HG03064 (cell line): ENCODE measurements around the gene ZNF747.
"Not testable (repeated sequence)": the region's sequence is repeated elsewhere in the genome, so short reads cannot be mapped to it uniquely, and the experiment has no call there.

Experiments used
- ATAC-seq: cut with Tn5 transposase; IDR thresholded peaks from one replicate; pipeline ENCODE4 v1.9.1; 2021; ENCODE audit warnings: low read depth; ENCODE audit not compliant: unreplicated experiment

ZNF747 gene

DNA sequence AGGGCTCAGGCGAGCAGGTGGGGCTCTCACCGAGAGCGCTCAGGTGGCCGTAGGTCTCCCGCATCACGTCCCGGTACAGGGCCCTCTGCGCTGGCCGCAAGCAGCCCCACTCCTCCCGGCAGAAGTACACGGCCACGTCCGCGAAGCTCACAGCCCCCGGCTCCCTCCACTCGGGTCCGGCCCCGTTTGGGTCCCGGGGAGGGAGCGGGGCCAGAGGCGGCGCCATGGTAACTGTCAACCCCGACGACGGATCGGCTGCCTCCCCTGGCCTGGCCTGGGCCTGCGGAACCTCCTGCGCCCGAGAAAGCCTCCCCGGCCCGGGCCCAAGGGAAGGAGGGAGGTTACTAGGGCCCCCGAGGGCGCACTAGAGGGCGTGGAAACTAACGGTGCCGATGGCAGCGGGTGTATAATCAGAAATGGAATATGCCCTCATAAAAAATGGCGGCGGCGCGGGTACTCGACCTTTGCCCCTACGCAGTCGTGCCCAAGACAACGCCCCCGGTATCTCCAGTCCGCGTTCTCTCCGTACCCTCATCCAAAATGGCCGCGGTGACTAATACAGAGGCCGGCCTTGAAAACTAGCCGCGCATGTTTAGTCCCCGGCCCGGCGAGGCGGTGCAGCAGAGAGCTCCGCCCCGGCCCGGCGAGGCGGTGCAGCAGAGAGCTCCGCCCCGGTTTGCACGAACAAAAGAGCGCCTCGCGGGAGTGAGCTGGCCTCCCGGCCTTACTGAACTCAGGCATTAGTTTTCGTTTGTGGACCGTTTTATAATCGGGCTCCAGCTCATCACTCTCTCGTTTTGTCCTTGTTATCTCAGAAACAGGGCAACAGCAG is 23.5 kb upstream of the ZNF747 start, which contains the start of gene ZNF764:
Gene ZNF764, minus strand, starts transcription at position 418 of the 832 bp plus-strand sequence. Its CDS starts 192 bp downstream, at position 226.
- ATAC-seq = peak; percentile 81

- peak; percentile 6 for ATAC-seq
Observed at GRCh38 chr16:30557707-30557956, 23.0 kb upstream of the ZNF747 start.

DNA sequence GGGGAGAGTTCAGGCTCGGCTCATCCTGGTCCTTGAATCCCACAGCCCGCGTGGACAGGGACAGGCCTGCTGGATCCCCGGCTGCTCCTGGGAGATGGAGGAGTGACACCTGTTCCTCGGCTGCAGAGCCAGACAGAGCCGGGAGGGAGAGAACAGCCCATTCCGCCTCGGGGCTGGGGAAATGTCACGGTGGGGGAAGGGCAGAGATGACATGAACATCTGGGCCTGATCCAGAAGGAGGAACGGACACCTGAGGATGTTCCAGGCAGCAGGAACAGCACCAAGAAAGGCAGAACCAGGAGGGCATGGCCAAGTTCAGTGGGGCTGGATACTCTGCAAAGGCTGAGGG is 21.4 kb upstream of the ZNF747 start:
- ATAC-seq = no peak

DNA sequence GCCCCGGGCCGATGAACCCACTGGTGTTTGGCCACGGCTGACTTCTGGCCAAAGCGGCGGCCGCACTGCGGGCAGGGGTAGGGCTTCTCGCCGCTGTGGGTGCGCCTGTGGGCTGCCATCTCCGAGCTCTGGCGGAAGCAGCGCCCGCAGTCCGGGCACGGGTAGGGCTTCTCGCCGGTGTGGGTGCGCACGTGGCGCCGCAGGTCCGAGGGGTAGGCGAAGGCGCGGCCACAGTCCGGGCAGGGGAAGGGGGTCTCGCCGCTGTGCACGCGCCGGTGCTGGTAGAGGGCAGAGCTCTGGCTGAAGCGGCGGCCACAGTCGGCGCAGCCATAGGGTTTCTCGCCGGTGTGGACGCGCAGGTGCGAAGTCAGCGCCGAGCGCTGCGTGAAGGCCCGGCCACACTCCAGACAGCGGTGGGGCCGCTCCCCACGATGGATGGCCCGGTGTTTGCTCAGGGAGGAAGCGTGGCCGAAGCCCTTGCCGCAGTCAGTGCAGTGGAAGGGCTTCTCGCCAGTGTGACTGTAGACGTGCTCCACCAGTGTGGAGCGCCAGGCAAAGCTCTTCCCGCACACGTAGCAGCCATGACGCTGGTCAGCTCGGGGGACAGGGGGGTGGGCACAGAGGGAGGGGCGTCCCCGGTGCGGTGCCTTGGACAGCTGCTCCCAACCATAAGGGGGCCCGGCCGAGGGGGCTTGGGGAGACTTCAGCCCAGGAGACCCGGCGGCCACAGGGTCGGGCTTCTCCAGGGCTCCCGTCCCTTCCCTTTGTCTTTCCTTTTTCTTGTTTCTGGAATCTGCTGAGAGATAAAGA is 20.9 kb upstream of the ZNF747 start:
- no peak for ATAC-seq

DNA sequence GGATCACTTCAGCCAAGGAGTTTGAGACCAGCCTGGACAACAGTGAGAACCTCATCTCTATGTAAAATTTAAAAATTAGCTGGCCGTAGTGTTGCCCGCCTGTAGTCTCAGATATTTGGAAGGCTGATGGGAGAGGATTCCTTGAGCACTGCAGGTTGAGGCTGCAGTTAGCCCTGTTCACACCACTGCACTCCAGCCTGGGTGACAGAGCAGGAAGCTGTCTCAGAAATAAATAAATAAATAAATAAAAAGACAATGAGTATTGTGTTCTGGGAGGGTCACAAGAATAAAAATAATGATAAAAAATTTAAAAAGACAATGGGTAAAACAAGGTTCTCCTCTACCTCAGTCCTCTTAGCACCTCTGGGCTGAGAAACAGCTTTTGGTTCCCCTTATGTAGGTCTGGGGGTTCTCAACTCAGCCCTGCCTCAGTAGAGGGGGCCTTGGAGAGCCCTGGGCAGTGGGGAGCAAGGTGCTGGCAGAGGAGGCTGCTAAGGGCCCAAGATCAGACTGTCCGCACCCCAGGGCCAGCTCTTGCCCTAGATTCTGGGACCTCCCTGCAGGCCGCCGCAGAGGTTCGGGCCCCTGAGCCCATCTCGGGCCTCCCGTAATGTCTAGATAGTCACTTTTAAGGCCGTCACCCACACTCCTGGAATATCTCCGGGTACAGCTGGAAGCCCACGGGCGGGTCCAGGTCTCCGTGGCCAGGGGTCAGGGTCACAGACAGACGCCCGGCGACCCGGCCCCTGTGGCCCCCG is 20.1 kb upstream of the ZNF747 start:
- ATAC-seq = no peak

- ATAC-seq = no peak
Observed at GRCh38 chr16:30553393-30553899, 18.8 kb upstream of the ZNF747 start.

DNA sequence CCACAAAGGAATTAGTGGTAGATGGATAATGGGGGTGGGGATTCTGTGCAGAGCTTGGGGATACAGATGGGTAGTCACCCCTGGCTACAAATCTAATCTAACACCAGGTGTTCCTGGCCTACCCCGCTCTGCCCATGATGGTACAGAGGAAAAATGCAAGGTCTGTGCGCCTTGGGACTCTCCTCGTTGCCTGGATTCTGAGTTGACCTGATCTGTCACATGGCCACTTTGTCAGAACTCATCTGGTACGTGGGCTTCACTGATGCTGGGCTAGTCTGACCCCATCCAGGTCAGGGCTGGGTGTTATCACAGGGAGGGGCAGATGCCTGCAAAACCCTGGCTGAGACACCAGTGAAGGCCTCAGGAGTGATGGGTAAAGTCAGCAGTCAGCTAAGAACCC is 18.3 kb upstream of the ZNF747 start:
- no peak for ATAC-seq

GRCh38 chr16:30551781-30552180 is 17.1 kb upstream of the ZNF747 start:
- ATAC-seq = no peak

- no peak for ATAC-seq
Observed at GRCh38 chr16:30548416-30549253, 14.0 kb upstream of the ZNF747 start.

GRCh38 chr16:30546115-30546514 is 11.5 kb upstream of the ZNF747 start:
- no peak for ATAC-seq

DNA sequence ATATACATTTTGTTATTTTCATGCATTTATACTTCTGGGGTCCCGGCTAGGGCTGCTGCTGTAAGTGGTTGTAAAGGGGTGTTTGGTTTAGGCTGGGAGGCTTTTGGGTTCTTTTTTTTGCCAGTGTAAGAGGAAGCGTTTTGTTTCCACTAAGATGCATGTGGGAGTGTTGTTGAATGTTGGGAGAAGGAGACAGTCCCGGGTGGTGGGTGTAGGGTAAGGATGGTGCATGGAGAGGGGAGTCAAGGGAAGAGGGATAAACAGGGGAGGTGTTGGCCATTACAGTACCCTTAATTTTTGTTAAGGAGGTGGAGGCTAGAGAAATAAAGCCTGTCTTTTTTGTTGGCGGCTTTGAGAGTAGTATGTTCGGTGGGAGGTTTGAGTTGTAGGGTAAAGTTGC is 8.4 kb upstream of the ZNF747 start:
- no peak for ATAC-seq

- ATAC-seq = no peak
Observed at GRCh38 chr16:30541502-30542329, 7.1 kb upstream of the ZNF747 start.

DNA sequence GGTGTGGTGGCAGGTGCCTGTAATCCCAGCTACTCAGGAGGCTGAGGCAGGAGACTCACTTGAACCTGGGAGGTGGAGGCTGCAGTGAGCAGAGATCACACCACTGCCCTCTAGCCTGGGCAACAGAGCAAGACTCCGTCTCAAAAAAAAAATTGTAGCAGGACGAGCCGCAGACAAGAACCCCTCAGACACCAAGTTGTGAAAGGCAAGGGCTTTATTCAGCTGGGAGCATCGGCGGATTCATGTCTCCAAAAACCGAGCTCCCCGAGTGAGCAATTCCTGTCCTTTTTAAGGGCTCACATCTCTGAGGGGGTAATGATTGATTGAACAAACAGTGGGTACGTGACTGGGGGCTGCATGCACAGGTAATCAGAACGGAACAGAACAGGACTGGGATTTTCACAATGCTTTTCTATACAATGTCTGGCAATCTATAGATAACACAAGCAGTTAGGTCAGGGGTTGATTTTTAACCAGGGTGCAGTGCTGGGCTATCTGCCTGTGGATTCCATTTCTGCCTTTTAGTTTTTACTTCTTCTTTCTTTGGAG is 6.3 kb upstream of the ZNF747 start:
- ATAC-seq = not testable (repeated sequence)

GRCh38 chr16:30539986-30540526 is 5.4 kb upstream of the ZNF747 start:
- ATAC-seq = not testable (repeated sequence)

DNA sequence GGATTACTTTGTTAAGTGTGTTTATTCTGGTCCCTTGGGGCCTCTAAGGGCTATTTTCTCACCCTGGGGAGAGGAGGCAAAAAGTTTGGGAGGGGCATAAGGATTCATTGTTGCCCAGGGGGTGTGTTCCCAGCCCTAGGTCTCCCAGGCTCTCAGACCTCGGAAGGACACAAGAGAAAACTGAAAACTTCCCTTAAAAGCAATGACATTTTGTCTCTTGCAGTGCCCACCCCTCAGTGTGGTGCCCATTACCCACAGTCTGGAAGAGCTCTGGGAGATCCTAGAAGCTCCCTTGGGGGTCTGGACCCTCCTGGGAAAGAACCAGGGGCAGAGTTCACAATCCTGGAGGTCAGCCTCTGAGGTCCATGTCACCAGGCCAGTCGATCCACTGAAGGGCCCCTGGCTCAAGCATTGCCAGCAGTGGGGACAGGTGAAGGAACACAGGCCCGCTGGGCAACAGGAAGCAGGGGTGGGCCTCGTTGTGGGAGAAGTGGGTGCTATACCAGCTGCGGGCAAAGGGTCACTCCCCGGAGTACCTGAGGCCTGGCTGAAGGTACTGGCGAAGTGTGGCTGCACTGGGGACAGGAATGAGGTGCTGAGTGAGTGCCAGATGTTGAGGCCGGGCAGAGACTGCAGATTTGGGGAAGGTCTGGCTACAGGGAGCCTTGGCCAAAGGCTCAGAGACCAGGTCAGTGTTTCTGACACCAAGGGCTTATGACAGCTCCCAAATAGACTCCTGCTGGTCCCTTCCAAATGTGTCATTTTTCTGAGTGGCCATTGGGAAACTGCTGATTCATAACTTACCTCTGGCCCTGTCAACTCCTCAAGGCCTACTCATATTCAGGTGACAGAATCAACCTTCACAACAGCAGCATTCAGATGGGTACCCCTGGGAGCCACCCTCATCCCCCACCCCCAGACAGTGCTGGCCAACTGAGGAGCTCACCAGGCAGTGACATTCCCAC is 4.6 kb upstream of the ZNF747 start:
- no peak for ATAC-seq

DNA sequence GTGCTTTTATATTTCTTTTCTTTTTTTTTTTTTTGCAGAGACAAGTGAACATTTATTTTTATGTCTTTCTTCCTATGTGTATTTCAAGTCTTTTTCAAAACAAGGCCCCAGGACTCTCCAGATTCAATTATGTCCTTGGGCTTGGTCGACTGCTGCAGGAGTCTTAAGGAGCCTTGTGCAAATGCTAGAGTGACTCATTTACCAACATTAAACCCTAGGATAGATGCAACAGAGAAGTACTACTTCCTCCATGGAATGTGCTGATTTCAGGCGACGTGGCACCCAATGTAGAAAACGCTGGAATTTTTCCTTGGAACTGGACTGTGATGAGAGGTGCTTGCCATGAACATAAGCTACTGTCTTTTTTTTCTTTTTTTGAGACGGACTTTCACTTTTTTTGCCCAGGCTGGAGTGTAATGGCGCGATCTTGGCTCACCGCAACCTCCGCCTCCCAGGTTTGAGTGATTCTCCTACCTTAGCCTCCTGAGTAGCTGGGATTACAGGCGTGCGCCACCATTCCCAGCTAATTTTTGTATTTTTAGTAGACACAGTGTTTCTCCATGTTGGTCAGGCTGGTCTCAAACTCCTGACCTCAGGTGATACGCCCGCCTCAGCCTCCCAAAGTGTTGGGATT is 1.9 kb upstream of the ZNF747 start:
- ATAC-seq = not testable (repeated sequence)

GRCh38 chr16:30535777-30536190 is 1.1 kb upstream of the ZNF747 start:
- peak; percentile 46 for ATAC-seq
